GM12872 (cell line): ENCODE measurements around the gene PPIA.

Experiments used
- TF ChIP-seq, protein P1 (sequence below): IDR thresholded peaks from 3 replicates; pipeline ENCODE4 v1.5.1; 2011; ENCODE audit warnings: low read depth, mild to moderate bottlenecking, low read length, moderate library complexity; ENCODE audit not compliant: insufficient read depth

PPIA gene

GRCh38 chr7:44765579-44766415 is 30.7 kb upstream of the PPIA start:
- TF ChIP-seq, protein P1, sequence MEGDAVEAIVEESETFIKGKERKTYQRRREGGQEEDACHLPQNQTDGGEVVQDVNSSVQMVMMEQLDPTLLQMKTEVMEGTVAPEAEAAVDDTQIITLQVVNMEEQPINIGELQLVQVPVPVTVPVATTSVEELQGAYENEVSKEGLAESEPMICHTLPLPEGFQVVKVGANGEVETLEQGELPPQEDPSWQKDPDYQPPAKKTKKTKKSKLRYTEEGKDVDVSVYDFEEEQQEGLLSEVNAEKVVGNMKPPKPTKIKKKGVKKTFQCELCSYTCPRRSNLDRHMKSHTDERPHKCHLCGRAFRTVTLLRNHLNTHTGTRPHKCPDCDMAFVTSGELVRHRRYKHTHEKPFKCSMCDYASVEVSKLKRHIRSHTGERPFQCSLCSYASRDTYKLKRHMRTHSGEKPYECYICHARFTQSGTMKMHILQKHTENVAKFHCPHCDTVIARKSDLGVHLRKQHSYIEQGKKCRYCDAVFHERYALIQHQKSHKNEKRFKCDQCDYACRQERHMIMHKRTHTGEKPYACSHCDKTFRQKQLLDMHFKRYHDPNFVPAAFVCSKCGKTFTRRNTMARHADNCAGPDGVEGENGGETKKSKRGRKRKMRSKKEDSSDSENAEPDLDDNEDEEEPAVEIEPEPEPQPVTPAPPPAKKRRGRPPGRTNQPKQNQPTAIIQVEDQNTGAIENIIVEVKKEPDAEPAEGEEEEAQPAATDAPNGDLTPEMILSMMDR: no peak

DNA sequence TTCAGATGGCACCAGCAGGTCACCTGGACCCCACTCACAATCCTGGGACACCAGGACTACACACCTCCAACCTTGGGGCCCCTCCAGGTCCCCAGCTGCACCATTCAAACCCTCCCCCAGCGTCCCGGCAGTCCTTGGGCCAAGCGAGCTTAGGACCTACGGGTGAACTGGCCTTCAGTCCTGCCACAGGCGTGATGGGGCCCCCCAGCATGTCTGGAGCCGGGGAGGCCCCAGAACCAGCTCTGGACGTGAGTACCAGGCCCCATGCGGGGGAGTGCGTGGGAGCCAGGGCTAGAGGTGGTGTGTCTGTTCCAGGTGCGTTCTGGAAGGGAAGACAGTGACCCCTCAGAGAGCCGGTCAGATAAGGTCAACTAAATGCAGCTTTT is 30.1 kb upstream of the PPIA start:
- TF ChIP-seq, protein P1: no peak

GRCh38 chr7:44767134-44767911 is 29.2 kb upstream of the PPIA start:
- TF ChIP-seq, protein P1: no peak

- TF ChIP-seq, protein P1: no peak
These were observed 28.4 kb upstream of the PPIA start for GRCh38 chr7:44767912-44768627.

GRCh38 chr7:44768628-44769371 is 27.7 kb upstream of the PPIA start:
- TF ChIP-seq, protein P1: no peak

DNA sequence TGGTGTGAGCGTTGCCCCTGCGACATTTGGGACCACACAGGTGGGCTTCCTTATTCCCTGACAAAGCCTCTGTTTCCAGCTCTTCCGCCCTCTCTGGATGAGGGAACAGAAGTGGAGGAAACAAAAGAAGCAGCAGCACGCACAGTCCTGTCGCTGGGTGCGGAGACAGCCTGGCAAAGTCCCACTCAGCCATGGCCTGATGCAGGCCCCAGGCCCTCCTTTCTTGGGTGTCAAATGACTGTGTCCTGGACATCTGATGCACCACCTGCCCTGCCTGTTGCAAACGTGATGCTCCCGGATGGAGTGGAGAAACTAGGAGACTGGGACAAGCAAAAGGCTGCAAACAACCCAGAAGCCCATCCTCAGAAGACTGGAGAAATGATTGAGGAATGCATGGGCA is 27.1 kb upstream of the PPIA start:
- TF ChIP-seq, protein P1: no peak
